A549 (cell line): Measurements from ENCODE around the gene CHKA.

Experiments
- CBX2 ChIP-seq: fragments of 200-600 bp; sonication (generic); IDR thresholded peaks from 2 replicates; pipeline ENCODE4 v1.6.1; 2016; ENCODE audit warnings: low read depth, mild to moderate bottlenecking, borderline replicate concordance
- CBX8 ChIP-seq: fragments of 200-600 bp; sonication (generic); IDR thresholded peaks from 2 replicates; pipeline ENCODE4 v1.6.1; 2016
- CHD2 ChIP-seq: fragments of 150-350 bp; IDR thresholded peaks from 2 replicates; pipeline ENCODE4 v1.6.1; 2014; ENCODE audit warnings: low read length; ENCODE audit not compliant: partially characterized antibody
- MYC ChIP-seq: IDR thresholded peaks from 2 replicates; pipeline ENCODE4 v1.6.1; 2012; ENCODE audit warnings: mild to moderate bottlenecking, inconsistent platforms, low read length, improper control_type of control experiment, borderline replicate concordance
- PHF8 ChIP-seq: fragments of 200-600 bp; sonication (generic); IDR thresholded peaks from 2 replicates; pipeline ENCODE4 v1.6.1; 2016; ENCODE audit warnings: low read depth, mild to moderate bottlenecking, antibody characterized with exemption, moderate library complexity, borderline replicate concordance
- POLR2A ChIP-seq: IDR thresholded peaks from 2 replicates; pipeline ENCODE4 v1.6.1; 2012; ENCODE audit warnings: mild to moderate bottlenecking, low read length
- RAD21 ChIP-seq, 2 experiments: fragments of >200 bp in 1 of 2; sonication (Bioruptor Twin) in 1 of 2; formaldehyde crosslinking in 1 of 2; IDR thresholded peaks in 1 of 2; conservative IDR thresholded peaks in 1 of 2; 2 replicates in 1 of 2; 3 replicates in 1 of 2; pipeline ENCODE4 v1.6.1; 2012 to 2018; ENCODE audit warnings: inconsistent platforms in 1 of 2
- RFX5 ChIP-seq: fragments of 450-650 bp; IDR thresholded peaks from 2 replicates; pipeline ENCODE4 v1.7.1; 2014; ENCODE audit warnings: antibody characterized with exemption, mild to moderate bottlenecking, moderate library complexity
- TF ChIP-seq, protein P1 (sequence below): fragments of 250-450 bp; sonication (Bioruptor Pico); IDR thresholded peaks from 2 replicates; pipeline ENCODE4 v1.5.0; 2021; ENCODE audit warnings: mild to moderate bottlenecking, moderate library complexity, borderline replicate concordance
- TF ChIP-seq, protein P2 (sequence below): fragments of >200 bp; sonication (Bioruptor Twin); formaldehyde crosslinking; IDR thresholded peaks from 3 replicates; pipeline ENCODE4 v1.5.1; 2016
- TF ChIP-seq, protein P3 (sequence below): fragments of 200-600 bp; sonication (generic); IDR thresholded peaks from 2 replicates; pipeline ENCODE4 v1.6.1; 2016; ENCODE audit warnings: antibody characterized with exemption, mild to moderate bottlenecking, moderate library complexity
- TF ChIP-seq, protein P4 (sequence below): fragments of 450-650 bp; IDR thresholded peaks from 2 replicates; pipeline ENCODE4 v1.6.1; 2014; ENCODE audit warnings: antibody characterized with exemption
- TF ChIP-seq, protein P5 (sequence below): fragments of 250-450 bp; sonication (Bioruptor Pico); IDR thresholded peaks from 2 replicates; pipeline ENCODE4 v1.5.0; 2020; ENCODE audit warnings: low read depth, mild to moderate bottlenecking, moderate library complexity
- TF ChIP-seq, protein P6 (sequence below): IDR thresholded peaks from 2 replicates; pipeline ENCODE4 v1.6.1; 2012; ENCODE audit warnings: low read depth, borderline replicate concordance

DNA sequence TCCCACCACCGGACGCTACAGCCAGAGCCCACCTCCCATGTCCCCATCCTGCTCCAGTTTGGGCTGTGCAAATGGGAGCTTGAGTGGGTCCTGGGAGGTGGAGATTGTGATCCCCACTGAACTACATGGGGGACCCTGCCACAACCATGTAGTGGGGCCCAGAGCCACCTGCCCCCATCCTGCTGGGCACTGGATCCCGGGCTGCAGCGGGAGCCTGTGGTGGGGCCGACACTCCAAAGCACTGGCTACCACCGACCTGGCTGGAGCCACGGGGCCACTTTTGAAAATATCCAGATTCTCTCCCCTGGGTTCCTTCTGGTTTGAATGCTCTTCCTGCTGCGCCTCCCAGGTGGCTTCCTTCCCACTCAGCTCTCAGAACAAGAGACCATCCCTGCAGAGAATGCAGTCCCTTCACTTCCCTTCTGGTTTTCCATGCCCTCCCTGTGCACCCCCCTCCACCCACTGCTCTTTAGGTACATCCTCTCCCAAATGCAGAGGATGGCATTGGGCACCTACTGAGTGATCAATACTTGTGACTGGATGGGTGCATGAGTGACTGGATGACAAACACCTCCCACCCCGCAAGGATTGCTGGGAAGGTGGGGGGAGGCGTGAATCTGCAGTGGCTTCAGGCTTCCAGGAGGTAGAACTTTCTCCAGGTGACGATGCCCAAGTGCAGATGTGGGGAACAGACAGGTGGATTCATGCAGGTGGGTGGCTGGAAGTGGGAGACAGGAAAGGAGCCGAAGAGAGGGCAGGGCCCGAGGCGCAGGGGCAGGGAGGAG lies 116.4 kb downstream of the CHKA start:
- TF ChIP-seq POLR2A: no peak
- TF ChIP-seq, protein P1, sequence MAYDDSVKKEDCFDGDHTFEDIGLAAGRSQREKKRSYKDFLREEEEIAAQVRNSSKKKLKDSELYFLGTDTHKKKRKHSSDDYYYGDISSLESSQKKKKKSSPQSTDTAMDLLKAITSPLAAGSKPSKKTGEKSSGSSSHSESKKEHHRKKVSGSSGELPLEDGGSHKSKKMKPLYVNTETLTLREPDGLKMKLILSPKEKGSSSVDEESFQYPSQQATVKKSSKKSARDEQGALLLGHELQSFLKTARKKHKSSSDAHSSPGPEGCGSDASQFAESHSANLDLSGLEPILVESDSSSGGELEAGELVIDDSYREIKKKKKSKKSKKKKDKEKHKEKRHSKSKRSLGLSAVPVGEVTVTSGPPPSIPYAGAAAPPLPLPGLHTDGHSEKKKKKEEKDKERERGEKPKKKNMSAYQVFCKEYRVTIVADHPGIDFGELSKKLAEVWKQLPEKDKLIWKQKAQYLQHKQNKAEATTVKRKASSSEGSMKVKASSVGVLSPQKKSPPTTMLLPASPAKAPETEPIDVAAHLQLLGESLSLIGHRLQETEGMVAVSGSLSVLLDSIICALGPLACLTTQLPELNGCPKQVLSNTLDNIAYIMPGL (CRISPR knock-in tag): no peak
- TF ChIP-seq, protein P2, sequence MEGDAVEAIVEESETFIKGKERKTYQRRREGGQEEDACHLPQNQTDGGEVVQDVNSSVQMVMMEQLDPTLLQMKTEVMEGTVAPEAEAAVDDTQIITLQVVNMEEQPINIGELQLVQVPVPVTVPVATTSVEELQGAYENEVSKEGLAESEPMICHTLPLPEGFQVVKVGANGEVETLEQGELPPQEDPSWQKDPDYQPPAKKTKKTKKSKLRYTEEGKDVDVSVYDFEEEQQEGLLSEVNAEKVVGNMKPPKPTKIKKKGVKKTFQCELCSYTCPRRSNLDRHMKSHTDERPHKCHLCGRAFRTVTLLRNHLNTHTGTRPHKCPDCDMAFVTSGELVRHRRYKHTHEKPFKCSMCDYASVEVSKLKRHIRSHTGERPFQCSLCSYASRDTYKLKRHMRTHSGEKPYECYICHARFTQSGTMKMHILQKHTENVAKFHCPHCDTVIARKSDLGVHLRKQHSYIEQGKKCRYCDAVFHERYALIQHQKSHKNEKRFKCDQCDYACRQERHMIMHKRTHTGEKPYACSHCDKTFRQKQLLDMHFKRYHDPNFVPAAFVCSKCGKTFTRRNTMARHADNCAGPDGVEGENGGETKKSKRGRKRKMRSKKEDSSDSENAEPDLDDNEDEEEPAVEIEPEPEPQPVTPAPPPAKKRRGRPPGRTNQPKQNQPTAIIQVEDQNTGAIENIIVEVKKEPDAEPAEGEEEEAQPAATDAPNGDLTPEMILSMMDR: no peak
- TF ChIP-seq RFX5: no peak
- no peak for TF ChIP-seq MYC
- no peak for TF ChIP-seq CBX8
- TF ChIP-seq RAD21 (conservative IDR thresholded peaks at IDR 0.05 in 1 of 2, IDR thresholded peaks at IDR 0.05 in 1 of 2): no peak
- TF ChIP-seq, protein P3, sequence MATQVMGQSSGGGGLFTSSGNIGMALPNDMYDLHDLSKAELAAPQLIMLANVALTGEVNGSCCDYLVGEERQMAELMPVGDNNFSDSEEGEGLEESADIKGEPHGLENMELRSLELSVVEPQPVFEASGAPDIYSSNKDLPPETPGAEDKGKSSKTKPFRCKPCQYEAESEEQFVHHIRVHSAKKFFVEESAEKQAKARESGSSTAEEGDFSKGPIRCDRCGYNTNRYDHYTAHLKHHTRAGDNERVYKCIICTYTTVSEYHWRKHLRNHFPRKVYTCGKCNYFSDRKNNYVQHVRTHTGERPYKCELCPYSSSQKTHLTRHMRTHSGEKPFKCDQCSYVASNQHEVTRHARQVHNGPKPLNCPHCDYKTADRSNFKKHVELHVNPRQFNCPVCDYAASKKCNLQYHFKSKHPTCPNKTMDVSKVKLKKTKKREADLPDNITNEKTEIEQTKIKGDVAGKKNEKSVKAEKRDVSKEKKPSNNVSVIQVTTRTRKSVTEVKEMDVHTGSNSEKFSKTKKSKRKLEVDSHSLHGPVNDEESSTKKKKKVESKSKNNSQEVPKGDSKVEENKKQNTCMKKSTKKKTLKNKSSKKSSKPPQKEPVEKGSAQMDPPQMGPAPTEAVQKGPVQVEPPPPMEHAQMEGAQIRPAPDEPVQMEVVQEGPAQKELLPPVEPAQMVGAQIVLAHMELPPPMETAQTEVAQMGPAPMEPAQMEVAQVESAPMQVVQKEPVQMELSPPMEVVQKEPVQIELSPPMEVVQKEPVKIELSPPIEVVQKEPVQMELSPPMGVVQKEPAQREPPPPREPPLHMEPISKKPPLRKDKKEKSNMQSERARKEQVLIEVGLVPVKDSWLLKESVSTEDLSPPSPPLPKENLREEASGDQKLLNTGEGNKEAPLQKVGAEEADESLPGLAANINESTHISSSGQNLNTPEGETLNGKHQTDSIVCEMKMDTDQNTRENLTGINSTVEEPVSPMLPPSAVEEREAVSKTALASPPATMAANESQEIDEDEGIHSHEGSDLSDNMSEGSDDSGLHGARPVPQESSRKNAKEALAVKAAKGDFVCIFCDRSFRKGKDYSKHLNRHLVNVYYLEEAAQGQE: no peak
- TF ChIP-seq, protein P4, sequence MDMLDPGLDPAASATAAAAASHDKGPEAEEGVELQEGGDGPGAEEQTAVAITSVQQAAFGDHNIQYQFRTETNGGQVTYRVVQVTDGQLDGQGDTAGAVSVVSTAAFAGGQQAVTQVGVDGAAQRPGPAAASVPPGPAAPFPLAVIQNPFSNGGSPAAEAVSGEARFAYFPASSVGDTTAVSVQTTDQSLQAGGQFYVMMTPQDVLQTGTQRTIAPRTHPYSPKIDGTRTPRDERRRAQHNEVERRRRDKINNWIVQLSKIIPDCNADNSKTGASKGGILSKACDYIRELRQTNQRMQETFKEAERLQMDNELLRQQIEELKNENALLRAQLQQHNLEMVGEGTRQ: no peak
- TF ChIP-seq CHD2: no peak
- TF ChIP-seq, protein P5, sequence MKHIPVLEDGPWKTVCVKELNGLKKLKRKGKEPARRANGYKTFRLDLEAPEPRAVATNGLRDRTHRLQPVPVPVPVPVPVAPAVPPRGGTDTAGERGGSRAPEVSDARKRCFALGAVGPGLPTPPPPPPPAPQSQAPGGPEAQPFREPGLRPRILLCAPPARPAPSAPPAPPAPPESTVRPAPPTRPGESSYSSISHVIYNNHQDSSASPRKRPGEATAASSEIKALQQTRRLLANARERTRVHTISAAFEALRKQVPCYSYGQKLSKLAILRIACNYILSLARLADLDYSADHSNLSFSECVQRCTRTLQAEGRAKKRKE (CRISPR knock-in tag): no peak
- TF ChIP-seq, protein P6, sequence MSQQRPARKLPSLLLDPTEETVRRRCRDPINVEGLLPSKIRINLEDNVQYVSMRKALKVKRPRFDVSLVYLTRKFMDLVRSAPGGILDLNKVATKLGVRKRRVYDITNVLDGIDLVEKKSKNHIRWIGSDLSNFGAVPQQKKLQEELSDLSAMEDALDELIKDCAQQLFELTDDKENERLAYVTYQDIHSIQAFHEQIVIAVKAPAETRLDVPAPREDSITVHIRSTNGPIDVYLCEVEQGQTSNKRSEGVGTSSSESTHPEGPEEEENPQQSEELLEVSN: no peak
- no peak for TF ChIP-seq PHF8
- TF ChIP-seq CBX2: no peak
